ENCODE measurements around the gene COL15A1.
A peak's percentile ranks its signal among the peaks of the same experiment; 100 is the strongest.

COL15A1 gene

GRCh38 chr9:98995971-98996504, 52.3 kb downstream of the COL15A1 start:
- peak; percentile 5 for DNase-seq

DNA sequence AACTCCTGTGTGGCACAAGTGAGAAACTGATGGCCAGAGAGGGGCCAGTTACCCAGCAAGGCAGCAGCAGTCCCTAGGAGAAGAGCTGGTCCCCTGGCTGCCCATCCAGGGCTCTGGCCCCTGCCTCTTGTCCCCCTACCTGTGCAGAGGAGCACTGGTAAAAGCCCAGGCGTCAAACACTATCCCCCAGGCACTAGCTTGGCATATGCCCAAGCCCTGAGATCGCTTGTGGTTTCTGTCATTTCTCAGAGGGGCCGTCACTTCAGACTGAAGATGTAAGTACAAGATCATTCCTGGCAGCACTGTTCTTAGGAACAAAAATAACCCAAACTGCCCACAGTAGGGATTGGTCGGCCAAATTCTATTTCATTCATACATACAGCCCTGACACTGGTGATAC, 53.9 kb downstream of the COL15A1 start:
- DNase-seq = peak; percentile 78

DNA sequence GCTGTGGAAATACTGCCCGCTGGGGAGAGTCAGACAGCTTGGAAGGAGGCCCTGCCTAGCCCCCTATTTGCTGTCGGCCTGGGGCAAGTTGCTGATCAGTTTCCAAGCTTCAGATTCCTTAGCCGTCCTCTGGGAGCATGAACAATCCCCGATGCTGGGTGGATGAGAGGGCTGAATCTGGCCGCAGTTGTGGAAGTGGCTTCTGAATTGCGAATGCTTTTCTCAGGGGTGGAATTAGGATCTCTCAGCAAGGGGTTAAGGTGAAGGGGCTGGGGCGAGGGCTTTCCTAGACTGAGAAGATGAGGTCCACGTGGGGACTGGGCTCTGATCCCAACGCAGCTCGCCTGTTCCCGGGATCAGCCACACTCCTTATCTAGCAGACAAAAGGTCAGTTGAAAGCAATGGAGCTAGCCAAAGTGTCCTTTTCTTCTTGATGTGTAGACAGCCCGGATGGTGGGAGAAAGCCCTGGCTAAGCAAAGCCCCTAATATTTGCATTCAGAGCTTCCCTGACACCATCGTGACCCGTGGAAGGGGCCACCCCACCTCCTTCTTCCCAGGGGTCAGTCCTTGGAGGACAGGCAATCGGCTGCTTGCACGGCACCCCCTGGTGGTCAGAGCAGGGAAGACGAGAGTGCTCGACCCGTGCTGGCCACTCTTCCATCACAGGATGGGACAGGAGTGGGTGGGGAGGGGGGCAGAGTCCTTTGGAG, 54.9 kb downstream of the COL15A1 start:
- peak; percentile 86 for DNase-seq

- DNase-seq = no peak
Observed at GRCh38 chr9:98999152-98999525, 55.4 kb downstream of the COL15A1 start.

- peak; percentile 69 for DNase-seq
Observed at GRCh38 chr9:99000476-99001395, 57.0 kb downstream of the COL15A1 start.

- DNase-seq = no peak
Observed at GRCh38 chr9:99001892-99002291, 58.2 kb downstream of the COL15A1 start.

DNA sequence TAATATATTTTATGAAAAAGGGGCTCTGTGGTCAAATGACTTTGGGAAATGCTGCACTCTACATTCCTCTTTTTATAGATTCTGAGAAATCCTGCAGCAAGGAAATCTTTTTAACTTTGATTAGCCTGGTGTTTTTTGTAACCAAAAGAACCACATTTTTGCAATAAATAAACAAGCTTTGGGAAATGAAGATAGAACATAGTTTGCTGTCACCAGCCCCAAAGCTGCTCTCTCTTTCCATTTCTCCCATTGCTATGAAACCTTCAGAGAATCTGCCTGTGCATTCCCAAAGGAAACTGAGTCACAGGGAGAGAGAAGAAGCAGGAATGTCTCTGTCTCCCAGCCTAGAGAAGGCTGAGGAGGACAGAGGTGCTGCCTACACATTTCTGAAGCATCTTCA, 59.0 kb downstream of the COL15A1 start:
- DNase-seq = no peak

DNA sequence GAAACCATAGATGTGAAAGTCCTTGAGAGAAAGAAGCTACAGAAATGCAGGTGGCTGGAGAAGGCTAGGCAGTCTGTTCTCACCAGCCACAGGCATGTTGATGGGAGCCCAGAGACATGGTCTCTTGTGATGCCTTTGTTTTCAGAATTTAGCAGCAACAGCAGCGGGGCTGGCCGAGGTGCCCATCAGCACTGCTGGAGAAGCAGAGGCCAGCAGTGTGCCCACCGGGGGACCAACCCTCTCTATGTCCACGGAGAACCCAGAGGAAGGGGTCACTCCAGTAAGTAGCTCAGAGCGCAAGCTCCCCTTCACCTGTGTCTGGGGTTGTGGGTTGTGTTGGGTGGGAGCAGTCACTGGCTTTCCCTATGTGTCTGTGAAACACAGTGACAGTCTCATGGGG, 59.6 kb downstream of the COL15A1 start:
- DNase-seq = peak; percentile 9

- peak; percentile 8 for DNase-seq
Observed at GRCh38 chr9:99004115-99004514, 60.4 kb downstream of the COL15A1 start.

DNA sequence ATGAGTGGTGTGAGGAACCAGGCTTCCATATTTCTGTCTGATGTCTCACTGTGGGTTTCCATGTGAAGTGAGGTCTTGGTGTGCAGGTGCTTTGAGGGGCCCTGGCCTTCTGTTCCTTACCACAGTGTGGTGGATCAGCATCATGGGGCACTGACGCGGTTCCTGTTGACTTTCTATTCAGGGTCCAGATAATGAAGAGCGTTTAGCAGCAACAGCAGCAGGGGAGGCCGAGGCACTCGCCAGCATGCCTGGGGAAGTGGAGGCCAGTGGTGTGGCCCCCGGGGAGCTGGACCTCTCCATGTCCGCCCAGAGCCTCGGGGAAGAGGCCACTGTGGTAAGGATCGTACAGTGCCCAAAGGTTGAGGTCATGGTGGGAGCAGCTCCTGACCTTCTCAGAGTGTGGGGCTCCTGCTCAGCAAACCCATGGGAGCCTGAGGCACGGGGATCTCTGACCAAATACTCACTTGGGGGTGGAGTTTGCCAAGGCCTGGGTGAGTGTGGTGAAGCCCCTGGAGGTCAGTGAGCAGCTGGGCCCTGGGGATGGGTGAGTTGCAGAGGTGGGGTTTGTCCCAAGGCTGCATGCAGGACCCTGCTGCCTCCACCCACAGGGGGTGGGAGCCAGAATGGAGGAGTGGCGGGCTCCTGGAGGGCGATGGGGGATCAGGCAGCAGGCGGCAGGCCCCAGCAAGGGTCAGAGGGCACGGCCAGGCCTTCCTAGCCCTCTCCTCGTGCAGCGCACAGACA, 61.2 kb downstream of the COL15A1 start:
- peak; percentile 13 for DNase-seq

DNA sequence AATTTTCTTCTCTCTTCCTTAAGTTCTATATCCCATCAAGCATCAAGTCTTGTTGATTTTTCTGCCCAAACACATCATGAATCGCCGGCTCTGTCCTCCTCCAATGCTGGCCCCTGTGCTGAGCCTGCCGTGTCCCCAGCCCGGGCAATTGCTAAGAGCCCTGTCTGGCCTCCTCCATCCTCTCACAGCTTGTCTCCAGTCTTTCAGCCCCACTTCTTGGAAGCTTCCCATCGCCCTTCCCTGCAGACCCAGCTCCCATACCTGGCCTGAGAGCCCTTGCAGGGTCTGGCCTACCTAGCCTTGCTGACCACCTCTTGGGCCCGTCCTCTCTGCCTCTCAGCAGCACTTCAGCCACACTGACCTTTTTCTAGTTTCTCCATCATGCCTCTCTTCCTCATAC, 61.9 kb downstream of the COL15A1 start:
- DNase-seq = peak; percentile 6

- no peak for DNase-seq
Observed at GRCh38 chr9:99006511-99006910, 62.8 kb downstream of the COL15A1 start.

DNA sequence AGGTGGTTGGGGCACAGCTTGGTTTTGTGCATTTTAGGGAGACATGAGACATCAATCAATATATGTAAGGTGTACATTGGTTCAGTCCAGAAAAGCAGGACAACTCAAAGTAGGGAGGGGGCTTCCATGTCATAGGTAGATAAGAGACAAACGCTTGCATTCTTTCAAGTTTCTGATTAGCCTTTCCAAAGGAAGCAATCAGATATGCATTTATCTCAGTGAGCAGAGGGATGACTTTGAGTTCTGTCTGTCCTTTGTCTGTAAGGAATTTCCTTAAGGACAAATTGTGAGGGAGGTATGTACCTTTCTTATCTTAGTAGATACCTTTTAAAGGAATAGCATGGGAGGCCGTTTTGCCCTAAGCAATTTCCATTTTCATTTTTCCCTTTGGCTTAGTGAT, 63.3 kb downstream of the COL15A1 start:
- DNase-seq = no peak

DNA sequence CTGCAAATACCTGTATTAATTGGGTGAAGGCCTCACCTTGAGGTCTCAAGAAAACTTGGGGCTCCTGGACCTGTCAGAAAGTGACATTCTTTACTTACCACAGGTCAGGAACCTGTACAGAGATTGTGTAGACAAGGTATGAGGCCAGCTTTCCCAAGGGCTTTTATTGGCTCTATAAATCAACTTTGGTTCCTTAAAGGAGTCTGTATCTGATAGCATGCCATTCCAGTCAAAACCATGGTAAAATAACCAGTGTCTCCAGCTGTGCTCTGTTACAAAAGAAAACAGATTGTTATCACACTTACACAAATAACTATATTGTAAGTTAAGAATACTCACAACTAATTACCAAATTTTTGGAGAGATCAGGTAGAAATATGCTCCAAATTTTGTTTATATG, 64.5 kb downstream of the COL15A1 start:
- no peak for DNase-seq

DNA sequence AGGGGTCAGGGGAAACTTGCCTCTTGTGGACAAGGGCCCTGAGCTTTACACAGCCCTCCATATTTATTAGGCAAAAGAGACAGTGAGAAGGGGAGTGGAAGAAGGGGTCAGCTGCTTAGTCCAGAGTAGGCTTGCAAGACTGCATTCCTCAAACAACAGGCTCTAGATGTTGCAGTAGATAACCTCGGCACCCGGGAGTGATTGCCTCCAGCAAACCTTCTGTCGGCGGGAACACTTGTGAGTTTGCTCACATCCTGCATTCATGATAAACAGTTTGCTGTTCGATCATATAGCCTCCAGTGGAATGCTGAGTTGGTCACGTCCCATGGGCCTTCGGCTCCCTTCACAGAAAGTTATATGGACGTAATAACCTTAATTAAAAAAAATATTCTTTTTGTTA, 66.7 kb downstream of the COL15A1 start:
- DNase-seq = peak; percentile 3

- DNase-seq = no peak
Observed at GRCh38 chr9:99011161-99011709, 67.5 kb downstream of the COL15A1 start.

DNA sequence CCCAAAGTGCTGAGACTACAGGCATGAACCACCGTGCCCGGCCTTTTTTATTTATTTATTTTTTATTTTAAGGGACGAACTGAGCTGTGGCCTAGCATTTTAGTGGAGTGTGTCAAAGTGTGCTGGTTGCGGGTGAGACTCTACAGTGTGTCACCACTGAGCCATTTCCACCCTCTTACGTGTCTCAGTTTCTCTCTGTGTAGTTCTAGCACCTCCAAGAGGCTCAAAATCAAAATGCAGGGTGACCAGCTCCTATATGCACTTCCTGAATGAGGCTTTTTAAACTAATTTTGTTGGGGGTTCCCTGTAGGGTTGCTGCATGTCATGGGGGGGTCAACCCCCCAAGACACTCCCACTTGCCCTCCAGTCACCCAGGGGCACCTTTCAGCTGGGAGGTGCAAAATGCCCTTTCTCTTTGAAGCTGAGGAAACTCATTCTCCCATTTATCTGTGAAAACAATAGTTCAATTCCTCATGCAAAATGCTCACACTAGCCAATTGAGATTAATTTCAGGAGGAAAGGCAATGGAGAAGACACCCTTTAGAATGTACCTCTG, 69.3 kb downstream of the COL15A1 start:
- DNase-seq = peak; percentile 4

- no peak for DNase-seq
Observed at GRCh38 chr9:99013550-99013949, 69.8 kb downstream of the COL15A1 start.

- DNase-seq = peak; percentile 14
Observed at GRCh38 chr9:99015448-99015847, 71.7 kb downstream of the COL15A1 start.

DNA sequence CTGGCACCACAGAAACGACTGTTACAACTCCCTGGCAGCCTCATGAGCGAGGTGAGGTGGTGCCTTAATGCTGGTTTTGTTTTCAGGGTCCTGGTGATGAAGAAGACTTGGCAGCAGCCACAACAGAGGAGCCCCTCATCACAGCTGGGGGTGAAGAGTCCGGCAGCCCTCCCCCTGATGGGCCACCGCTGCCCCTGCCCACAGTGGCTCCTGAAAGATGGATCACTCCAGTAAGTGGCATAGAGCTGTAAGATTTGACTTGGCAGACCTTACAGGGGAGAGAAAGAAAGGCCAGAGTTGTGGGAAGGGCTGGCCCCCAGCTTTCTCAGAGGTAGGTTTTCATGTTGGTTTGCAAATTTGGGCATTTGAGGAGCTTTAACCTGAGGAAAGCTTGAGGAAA, 72.2 kb downstream of the COL15A1 start:
- DNase-seq = peak; percentile 6

- DNase-seq = peak; percentile 9
Observed at GRCh38 chr9:99016681-99017387, 73.1 kb downstream of the COL15A1 start.

DNA sequence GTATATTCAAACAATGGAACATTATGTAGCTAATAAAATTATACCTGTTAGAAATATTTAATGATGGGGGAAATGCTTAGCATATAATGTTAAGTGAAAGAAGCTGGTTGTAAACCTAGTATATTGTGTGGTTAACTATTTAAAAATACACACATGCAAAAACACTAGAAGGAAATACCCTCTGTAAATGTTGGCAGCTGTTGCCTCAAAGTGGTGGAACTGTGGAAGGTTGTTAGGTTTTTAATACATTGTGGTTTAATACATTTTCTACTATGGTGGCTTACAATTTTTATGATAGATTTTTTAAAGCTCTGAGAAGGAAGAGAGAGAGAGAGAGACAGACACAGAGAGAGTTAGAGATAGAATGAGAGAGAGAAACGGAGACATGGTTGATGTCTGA, 74.9 kb downstream of the COL15A1 start:
- DNase-seq = no peak
